SU-DHL-6 (cell line): Measurements from ENCODE around the gene TNS1.

Experiments
- H2AFZ ChIP-seq: fragments of 200-600 bp; sonication (generic); 2 replicates; pipeline ENCODE4 v1.6.1; 2014; ENCODE audit warnings: low read depth, mild to moderate bottlenecking, moderate library complexity, mixed read lengths, antibody characterized with exemption, low read length; ENCODE audit not compliant: severe bottlenecking
- H3F3A ChIP-seq: fragments of 200-600 bp; shearing (Covaris generic); 2 replicates; pipeline ENCODE4 v1.6.0; 2016; ENCODE audit warnings: antibody characterized with exemption, mild to moderate bottlenecking; ENCODE audit not compliant: insufficient read depth
- H3K27ac ChIP-seq: fragments of 200-600 bp; sonication (generic); 2 replicates; pipeline ENCODE4 v1.5.1; 2016; ENCODE audit warnings: low read depth, mild to moderate bottlenecking, low read length, moderate library complexity, mixed read lengths
- H3K27me3 ChIP-seq: fragments of 200-600 bp; sonication (generic), shearing (Covaris generic); 2 replicates; pipeline ENCODE4 v1.6.0; 2014; ENCODE audit warnings: mild to moderate bottlenecking, low read length
- H3K36me3 ChIP-seq: fragments of 200-600 bp; sonication (generic); 2 replicates; pipeline ENCODE4 v1.6.1; 2014; ENCODE audit warnings: mild to moderate bottlenecking, low read length, mixed read lengths
- H3K4me2 ChIP-seq: fragments of 300-600, 200-600 bp; shearing (Covaris generic), sonication (generic); 2 replicates; pipeline ENCODE4 v1.6.0; 2014; ENCODE audit warnings: low read length, low read depth, mild to moderate bottlenecking; ENCODE audit not compliant: poor library complexity, severe bottlenecking
- H3K4me3 ChIP-seq: fragments of 200-600 bp; sonication (generic); 2 replicates; pipeline ENCODE4 v1.5.1; 2014; ENCODE audit warnings: antibody characterized with exemption, low read length, mild to moderate bottlenecking, mixed read lengths; ENCODE audit not compliant: insufficient read depth, poor library complexity, severe bottlenecking
- H3K79me2 ChIP-seq: fragments of 200-600 bp; sonication (generic); 2 replicates; pipeline ENCODE4 v1.6.1; 2014; ENCODE audit warnings: mild to moderate bottlenecking, low read length, moderate library complexity; ENCODE audit not compliant: insufficient read depth
- H3K9ac ChIP-seq: fragments of 200-600 bp; sonication (generic); 2 replicates; pipeline ENCODE4 v1.7.0; 2014; ENCODE audit warnings: mild to moderate bottlenecking, low read length
- H3K9me2 ChIP-seq: fragments of 200-600 bp; sonication (generic); replicated peaks from 2 replicates; pipeline ENCODE4 v1.6.1; 2014; ENCODE audit warnings: low read length; ENCODE audit not compliant: insufficient read depth
- H3K9me3 ChIP-seq: fragments of 200-600 bp; sonication (generic); 2 replicates; pipeline ENCODE4 v1.6.1; 2014; ENCODE audit warnings: low read length, mixed read lengths; ENCODE audit not compliant: insufficient read depth
- H4K20me1 ChIP-seq: fragments of 200-600 bp; sonication (generic); 2 replicates; pipeline ENCODE4 v1.6.1; 2014; ENCODE audit warnings: low read depth, mild to moderate bottlenecking, antibody characterized with exemption, low read length, moderate library complexity, mixed read lengths
- CTCF ChIP-seq: fragments of 200-600 bp; sonication (generic); IDR thresholded peaks from one replicate; pipeline ENCODE4 v1.5.1; 2017; ENCODE audit warnings: antibody characterized with exemption, mild to moderate bottlenecking, low read length, moderate library complexity; ENCODE audit not compliant: insufficient read depth, poor library complexity, severe bottlenecking
- EZH2phosphoT487 ChIP-seq: fragments of 200-600 bp; sonication (generic), shearing (Covaris generic); conservative IDR thresholded peaks from 2 replicates; pipeline ENCODE4 v1.6.1; 2018; ENCODE audit warnings: mild to moderate bottlenecking, antibody characterized with exemption, low read length, moderate library complexity, mixed read lengths

TNS1 gene

GRCh38 chr2:217930761-217931563, 71.8 kb downstream of the TNS1 start:
- Histone ChIP-seq H3F3A (no peaks in the 10 kb centered on the region), H3K27ac (no peak overlapping the region), H3K4me2 (no peak overlapping the region), H3K27me3 (no peaks in the 10 kb centered on the region), H3K36me3 (no peaks in the 10 kb centered on the region), H3K4me3 (no peak overlapping the region), H3K9ac (no peak overlapping the region), H3K79me2 (no peaks in the 10 kb centered on the region), H3K9me3 (no peaks in the 10 kb centered on the region), H3K9me2 (no peaks in the 10 kb centered on the region), H4K20me1 (no peaks in the 10 kb centered on the region), H2AFZ (no peak overlapping the region)
- no peak for TF ChIP-seq CTCF
- no peak for TF ChIP-seq EZH2phosphoT487

GRCh38 chr2:217929757-217930707, 72.8 kb downstream of the TNS1 start:
- Histone ChIP-seq H3K79me2 (no peaks in the 10 kb centered on the region), H3K4me2 (no peak overlapping the region), H3K27me3 (no peaks in the 10 kb centered on the region), H3F3A (no peaks in the 10 kb centered on the region), H3K9me3 (no peaks in the 10 kb centered on the region), H3K4me3 (no peak overlapping the region), H2AFZ (no peak overlapping the region), H3K27ac (no peak overlapping the region), H3K9me2 (no peaks in the 10 kb centered on the region), H3K36me3 (no peaks in the 10 kb centered on the region), H3K9ac (no peak overlapping the region), H4K20me1 (no peaks in the 10 kb centered on the region)
- TF ChIP-seq CTCF, result no peak

GRCh38 chr2:217929272-217929671, 73.5 kb downstream of the TNS1 start:
- TF ChIP-seq CTCF (no peak), EZH2phosphoT487 (no peak)
- no peak overlapping the region for H3K4me2 ChIP-seq
- no peaks in the 10 kb centered on the region for H3K36me3 ChIP-seq
- no peak overlapping the region for H3K27ac ChIP-seq
- H2AFZ ChIP-seq, result no peak overlapping the region
- H3K4me3 ChIP-seq, result no peak overlapping the region
- H3K9ac ChIP-seq, result no peak overlapping the region
- H4K20me1 ChIP-seq, result no peaks in the 10 kb centered on the region
- H3K9me3 ChIP-seq, result no peaks in the 10 kb centered on the region
- no peaks in the 10 kb centered on the region for H3K27me3 ChIP-seq
- H3K9me2 ChIP-seq, result no peaks in the 10 kb centered on the region
- no peaks in the 10 kb centered on the region for H3K79me2 ChIP-seq
- no peaks in the 10 kb centered on the region for H3F3A ChIP-seq
